Stimulated activated CD8-positive, alpha-beta memory T cell treated with anti-CD3 and anti-CD28 coated beads, Interleukin-7, amount 100 ng/mL, for 24 hours (primary cell): ENCODE data around the gene MGRN1.
"Not testable (repeated sequence)": the region's sequence is repeated elsewhere in the genome, so short reads cannot be mapped to it uniquely, and the experiment has no call there.

ENCODE experiments used
- DNase-seq: peaks from one replicate; pipeline ENCODE4 v3.0.0-alpha.2; 2020; ENCODE audit warnings: low read depth

Gene MGRN1

DNA sequence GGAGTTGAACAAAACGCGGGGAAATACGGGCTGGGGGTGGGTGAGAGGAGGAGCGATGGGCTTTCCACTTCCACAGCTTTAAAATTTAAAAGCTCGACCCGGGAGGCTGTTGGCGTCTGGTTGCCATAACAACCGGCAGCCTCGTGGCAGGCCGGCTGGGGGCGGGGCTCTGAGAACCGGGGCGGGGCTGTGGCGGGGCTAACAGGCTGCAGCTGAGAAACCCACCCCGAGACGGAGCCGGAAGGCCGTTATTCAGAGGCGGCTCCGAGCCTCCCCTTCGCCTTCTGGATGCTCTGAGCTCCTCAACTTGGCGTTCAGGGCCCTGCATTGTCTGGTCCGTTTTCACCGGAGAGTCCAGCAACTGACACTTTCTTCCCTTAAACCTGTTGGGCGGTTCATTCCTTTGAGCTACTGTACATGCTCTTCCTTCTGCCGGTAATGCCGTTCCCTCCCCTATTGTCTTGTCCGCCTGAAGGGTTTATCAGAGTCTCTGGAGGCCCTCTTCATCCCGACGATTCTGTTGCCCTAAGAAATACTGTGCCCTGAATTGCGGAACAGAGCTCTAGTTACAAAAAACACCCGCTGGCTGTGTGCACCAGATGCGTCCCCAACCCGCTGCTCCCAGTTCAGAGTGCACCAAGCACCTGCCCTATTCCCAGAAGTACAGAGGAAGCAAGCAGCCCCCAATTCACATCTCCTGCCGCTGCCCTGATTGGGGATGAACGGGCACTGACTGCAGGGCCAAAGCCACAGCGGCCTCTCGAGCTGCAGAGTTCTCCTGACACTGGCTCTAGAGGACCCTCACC, 110.3 kb downstream of the MGRN1 start:
- DNase-seq: peak; percentile 93

DNA sequence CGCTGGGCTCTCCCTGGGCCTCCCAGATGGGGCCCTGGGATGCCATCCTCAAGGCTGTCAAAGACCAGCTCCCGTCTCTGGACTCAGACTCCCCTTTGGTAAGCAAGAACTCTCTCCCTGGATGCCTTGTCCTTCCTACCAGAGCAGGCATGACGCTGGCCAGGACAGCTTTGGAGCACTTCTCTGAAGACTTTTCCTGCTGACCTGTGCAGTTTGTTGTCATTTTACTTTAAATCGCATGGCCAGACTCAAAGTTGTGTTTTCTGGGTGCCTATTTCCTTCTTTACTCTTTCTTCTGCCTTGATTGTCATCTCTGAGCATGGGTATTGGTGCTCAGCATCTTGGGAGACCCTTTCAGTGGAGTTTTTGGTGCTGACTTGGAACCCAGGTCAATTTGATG, 111.9 kb downstream of the MGRN1 start:
- no peak for DNase-seq

GRCh38 chr16:4737545-4737944, 112.9 kb downstream of the MGRN1 start:
- no peak for DNase-seq

- not testable (repeated sequence) for DNase-seq
Observed at GRCh38 chr16:4738370-4738769, 113.7 kb downstream of the MGRN1 start.
